Ascending aorta (tissue), 2 donors: ENCODE results near the gene MBNL1. TPM values are rescaled to one million over a fixed set of nuclear protein-coding genes. Genes with fewer than 3 reads are reported as not detected.

Source experiments
- DNase-seq, 2 donors: peaks; one replicate each; pipeline ENCODE4 v3.0.0-alpha.2; 2019; ENCODE audit warnings: low spot score in 2 of 2
- H3K27ac ChIP-seq, 2 donors: fragments of 200-600 bp; sonication (generic); one replicate each; pipeline ENCODE4 v1.5.1; 2016 to 2017; ENCODE audit warnings: mild to moderate bottlenecking in 1 of 2
- H3K27me3 ChIP-seq: fragments of 200-600 bp; sonication (generic); one replicate; pipeline ENCODE4 v1.5.1; 2017
- H3K36me3 ChIP-seq, 2 donors: fragments of 200-600 bp; sonication (generic); one replicate each; pipeline ENCODE4 v1.5.1; 2016
- H3K4me1 ChIP-seq, 2 donors: fragments of 200-600 bp; sonication (generic); one replicate each; pipeline ENCODE4 v1.5.1; 2016 to 2017; ENCODE audit warnings: mild to moderate bottlenecking in 1 of 2
- H3K4me3 ChIP-seq, 2 donors: fragments of 200-600 bp; sonication (generic); one replicate each; pipeline ENCODE4 v1.5.1; 2016 to 2017; ENCODE audit warnings: mild to moderate bottlenecking in 1 of 2
- H3K9me3 ChIP-seq, 2 donors: fragments of 200-600 bp; sonication (generic); one replicate each; pipeline ENCODE4 v1.5.1; 2016
- CTCF ChIP-seq, 3 experiments: fragments of 200-600 bp in 2 of 3; fragments of 450-650 bp in 1 of 3; sonication (generic) in 2 of 3; IDR thresholded peaks; one replicate each; pipeline ENCODE4 v1.5.1; 2016 to 2019; ENCODE audit warnings: antibody characterized with exemption in 3 of 3, mild to moderate bottlenecking in 1 of 3, moderate library complexity in 1 of 3
- intact Hi-C: fragments of 100-400 bp; cut with DNase I; formaldehyde crosslinking; loops from one replicate; pipeline ENCODE4 v1.15.1; 2023
- total RNA-seq: library from RNA; depleted of rRNA; stranded (reverse); fragments of >200 nt; gene quantifications from one replicate; pipeline ENCODE4 v1.1.0, GENCODE V29; 2016

Gene MBNL1
- total RNA-seq, 1 donor from 2014 or later, result 350 TPM

GRCh38 chr3:152373379-152373778 lies 104.7 kb downstream of the MBNL1 start:
- peak overlapping the region; percentile 27 to 28 for H3K27ac ChIP-seq
- no peak for DNase-seq
- H3K36me3 ChIP-seq, result peaks cover 0 to 5% of the 10 kb centered on the region in 2 donors
- TF ChIP-seq CTCF (IDR thresholded peaks at IDR 0.05), result no peak
- H3K27me3 ChIP-seq, result no peaks in the 10 kb centered on the region
- intact Hi-C loops, result no loop called here
- peaks cover 0 to 34% of the 10 kb centered on the region in 2 donors for H3K4me1 ChIP-seq
- H3K9me3 ChIP-seq, result no peaks in the 10 kb centered on the region
- no peak overlapping the region for H3K4me3 ChIP-seq

GRCh38 chr3:152374262-152374990 lies 105.7 kb downstream of the MBNL1 start:
- Histone ChIP-seq H3K9me3 (no peaks in the 10 kb centered on the region), H3K4me3 (no peak overlapping the region), H3K27me3 (no peaks in the 10 kb centered on the region), H3K27ac (peak overlapping the region; percentile 47 to 57), H3K4me1 (peaks cover 0 to 37% of the 10 kb centered on the region in 2 donors), H3K36me3 (peaks cover 3 to 5% of the 10 kb centered on the region in 2 donors)
- no peak for TF ChIP-seq CTCF (IDR thresholded peaks at IDR 0.05)
- intact Hi-C loops, result no loop called here
- no peak for DNase-seq

GRCh38 chr3:152375546-152375945 lies 106.8 kb downstream of the MBNL1 start:
- no peaks in the 10 kb centered on the region for H3K27me3 ChIP-seq
- H3K27ac ChIP-seq, result peak overlapping the region; percentile 47 to 57
- no peaks in the 10 kb centered on the region for H3K9me3 ChIP-seq
- H3K4me1 ChIP-seq, result peaks cover 0 to 43% of the 10 kb centered on the region in 2 donors
- TF ChIP-seq CTCF (IDR thresholded peaks at IDR 0.05), result no peak
- no peak overlapping the region for H3K4me3 ChIP-seq
- intact Hi-C loops, result no loop called here
- H3K36me3 ChIP-seq, result peaks cover 3 to 5% of the 10 kb centered on the region in 2 donors
- DNase-seq, result no peak

- TF ChIP-seq CTCF (IDR thresholded peaks at IDR 0.05), result no peak
- H3K36me3 ChIP-seq, result peaks cover 3 to 5% of the 10 kb centered on the region in 2 donors
- no peak for DNase-seq
- H3K27me3 ChIP-seq, result no peaks in the 10 kb centered on the region
- peak overlapping the region; percentile 47 to 57 for H3K27ac ChIP-seq
- H3K4me1 ChIP-seq, result peaks cover 0 to 51% of the 10 kb centered on the region in 2 donors
- no peaks in the 10 kb centered on the region for H3K9me3 ChIP-seq
- peak overlapping the region in 1 of 2 donors; percentile 29 for H3K4me3 ChIP-seq
- intact Hi-C loops, result no loop called here
Measured at GRCh38 chr3:152376351-152377183, 107.8 kb downstream of the MBNL1 start.

GRCh38 chr3:152377184-152377570 lies 108.4 kb downstream of the MBNL1 start:
- no peaks in the 10 kb centered on the region for H3K9me3 ChIP-seq
- DNase-seq, result no peak
- no peak for TF ChIP-seq CTCF (IDR thresholded peaks at IDR 0.05)
- no peaks in the 10 kb centered on the region for H3K27me3 ChIP-seq
- intact Hi-C loops, result no loop called here
- peak overlapping the region; percentile 47 to 57 for H3K27ac ChIP-seq
- H3K36me3 ChIP-seq, result peaks cover 3 to 5% of the 10 kb centered on the region in 2 donors
- peaks cover 0 to 55% of the 10 kb centered on the region in 2 donors for H3K4me1 ChIP-seq
- no peak overlapping the region for H3K4me3 ChIP-seq
